HG02759 (cell line): ENCODE measurements around the gene WDR45.
"Not testable (repeated sequence)": the region's sequence is repeated elsewhere in the genome, so short reads cannot be mapped to it uniquely, and the experiment has no call there.

ENCODE experiments used
- ATAC-seq: cut with Tn5 transposase; IDR thresholded peaks from one replicate; pipeline ENCODE4 v1.9.1; 2021; ENCODE audit warnings: mild to moderate bottlenecking, moderate library complexity; ENCODE audit not compliant: unreplicated experiment

The WDR45 gene

DNA sequence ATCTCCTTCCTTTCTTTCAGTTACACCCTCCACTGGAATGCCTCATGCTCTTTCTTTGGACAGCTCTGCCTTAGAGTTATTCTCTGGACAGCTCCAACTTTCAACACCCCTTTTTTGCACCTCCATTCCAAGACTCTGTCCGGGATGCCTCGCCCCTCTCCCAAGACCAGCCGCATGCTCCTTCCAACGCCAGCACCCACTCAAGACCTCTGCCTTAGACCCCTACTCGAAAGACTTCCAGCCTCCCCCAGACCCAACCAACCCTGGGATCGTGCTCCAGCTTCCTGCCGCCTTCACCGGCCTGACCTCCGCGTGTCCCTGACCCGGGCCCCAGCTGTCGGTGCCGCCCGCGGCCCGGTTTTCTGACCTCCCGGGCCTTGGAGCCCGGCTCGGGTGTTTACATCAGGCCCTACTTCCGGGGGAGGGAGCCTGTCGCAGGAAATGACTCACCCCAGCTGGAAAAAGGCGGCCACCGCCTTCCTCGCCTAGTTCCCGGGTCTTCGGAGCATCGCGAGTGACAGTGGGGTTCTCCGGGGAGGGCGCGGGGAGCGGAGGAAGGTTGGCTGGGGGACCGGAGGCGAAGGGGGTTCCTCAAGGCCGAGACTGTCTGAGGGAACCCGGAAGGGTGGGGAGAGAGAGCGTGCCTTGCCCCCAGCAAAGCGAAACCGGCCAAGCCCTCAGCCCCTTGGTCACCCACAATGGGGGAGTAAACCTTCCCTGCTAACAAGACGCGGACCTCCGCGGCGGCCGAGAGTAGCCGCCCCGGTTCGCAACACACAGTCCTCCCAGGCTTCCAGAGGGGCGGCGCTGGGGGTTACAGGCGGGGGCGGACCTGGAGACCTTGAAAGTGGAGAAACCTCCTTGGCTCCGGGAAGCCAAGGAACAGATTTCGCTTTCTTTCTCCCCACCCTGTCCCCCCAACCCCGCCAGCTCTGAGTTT is at the start of gene WDR45:
WDR45 (minus strand) TSS at position 399 of the 940 bp plus-strand sequence. CDS start 1,792 bp downstream, outside the sequence.
- peak; percentile 84 for ATAC-seq

DNA sequence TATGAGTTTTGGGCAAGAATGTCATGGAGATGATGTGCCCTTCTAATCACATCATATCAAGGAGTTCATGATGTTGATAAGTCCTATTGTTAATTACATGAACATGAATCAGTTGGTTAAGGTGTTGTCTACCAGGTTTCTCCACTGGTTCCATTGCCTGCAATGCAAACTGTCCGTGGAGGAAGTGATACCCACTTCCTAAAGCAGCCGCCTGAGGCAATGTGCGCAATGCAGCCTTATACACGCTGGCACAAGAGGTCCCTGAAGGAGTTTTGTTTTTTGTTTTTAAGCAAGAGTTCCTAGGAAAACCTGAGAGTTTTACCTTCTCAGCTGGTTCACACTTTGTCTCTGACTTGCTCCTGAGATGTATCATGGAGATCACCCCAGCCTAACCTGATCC is 49.7 kb upstream of the WDR45 start:
- ATAC-seq, result no peak

DNA sequence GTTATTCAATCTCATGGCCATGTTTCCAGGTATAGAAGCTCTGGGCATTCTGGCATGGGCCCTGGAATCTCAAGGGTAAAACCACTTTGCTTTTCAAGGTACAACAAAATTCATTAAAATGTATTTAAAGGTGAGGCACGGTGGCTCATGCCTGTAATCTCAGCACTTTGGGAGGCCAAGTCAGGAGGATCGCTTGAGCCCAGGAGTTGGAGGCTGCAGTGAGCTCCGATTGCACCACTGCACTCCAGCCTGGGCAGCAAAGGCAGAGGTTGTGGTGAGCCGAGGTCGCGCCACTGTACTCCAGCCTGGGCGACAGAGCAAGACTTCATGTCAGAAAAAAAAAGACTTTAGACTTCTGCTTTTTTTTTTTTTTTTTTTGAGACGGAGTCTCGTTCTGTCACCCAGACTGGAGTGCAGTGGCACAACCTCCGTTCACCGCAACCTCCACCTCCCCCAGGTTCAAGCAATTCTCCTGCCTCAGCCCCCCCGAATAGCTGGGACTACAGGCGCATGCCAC is 48.1 kb upstream of the WDR45 start:
- ATAC-seq, result not testable (repeated sequence)

DNA sequence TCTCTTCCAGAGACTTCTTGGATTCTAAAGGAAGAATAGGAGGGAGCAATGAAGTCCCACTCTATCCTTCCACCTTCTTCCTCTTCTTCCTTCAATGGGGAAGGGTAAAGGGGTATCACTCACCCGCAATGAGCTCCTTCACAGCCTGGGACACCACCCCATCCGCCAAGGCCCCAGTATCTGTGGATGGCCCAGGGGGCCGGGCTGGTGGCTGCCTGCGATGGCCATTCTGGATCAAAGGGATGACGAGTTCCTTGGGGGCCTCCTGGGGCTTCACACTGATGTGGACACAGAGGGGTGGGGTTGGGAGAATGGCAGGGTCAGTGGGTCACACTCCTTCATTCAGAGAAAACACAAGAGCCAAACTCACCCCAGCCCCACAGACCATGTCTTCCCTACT is 42.8 kb upstream of the WDR45 start:
- ATAC-seq, result no peak

DNA sequence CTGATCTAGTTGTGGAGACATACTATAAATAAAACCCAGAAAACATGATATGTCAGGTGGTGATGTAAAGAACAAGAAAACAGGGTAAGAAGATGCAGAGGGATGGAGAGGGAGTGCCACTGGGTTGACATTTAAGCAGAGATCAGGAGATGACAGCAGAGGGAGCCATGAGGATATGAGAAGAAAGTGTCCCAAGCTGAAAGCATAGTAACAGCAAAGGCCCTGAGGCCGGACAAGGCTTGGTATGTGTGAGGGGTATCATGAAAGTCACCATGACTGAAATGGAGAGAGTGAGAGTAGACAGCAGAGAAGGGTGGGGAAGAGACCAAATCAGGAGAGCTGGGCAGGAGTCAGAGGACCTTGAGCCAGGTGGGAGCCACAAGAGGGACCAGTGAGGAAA is 40.4 kb upstream of the WDR45 start:
- ATAC-seq, result no peak

DNA sequence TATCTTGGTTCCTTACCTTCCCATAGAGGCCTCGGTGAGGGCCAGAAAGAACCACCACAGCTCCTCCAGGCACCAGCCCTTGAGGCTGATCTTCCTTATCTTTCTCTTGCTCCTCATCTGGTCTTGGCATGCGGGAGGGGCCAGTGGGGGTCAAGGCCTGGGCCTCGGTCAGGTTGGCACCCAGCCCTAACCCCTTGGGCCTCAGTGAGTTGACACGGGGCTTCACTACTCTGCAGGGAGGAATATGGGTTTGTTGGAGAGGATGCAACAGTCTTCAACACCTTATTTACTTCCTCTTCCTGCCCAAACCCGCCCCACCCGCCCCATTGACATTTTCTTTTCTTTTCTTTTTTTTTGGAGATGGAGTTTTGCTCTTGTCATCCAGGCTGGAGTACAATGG is 37.9 kb upstream of the WDR45 start:
- no peak for ATAC-seq

DNA sequence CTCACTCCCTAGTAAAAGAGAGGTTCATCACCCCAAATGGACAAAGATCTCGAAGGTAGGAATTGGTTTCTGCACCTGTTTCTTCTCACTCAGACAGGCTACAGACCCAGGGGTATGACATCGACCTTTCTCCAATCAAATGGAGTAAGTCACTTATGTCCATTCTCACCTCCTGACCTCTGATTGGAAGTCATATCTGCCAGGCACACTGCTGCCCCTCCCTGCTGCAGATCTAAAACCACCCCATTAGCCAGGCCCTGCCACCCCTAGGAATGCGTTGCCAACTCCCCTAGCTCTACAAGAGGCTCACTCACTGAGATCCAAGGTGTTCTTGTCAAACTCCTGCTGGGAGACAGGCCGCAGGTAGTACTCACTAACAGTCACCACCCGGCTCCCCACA is 37.0 kb upstream of the WDR45 start:
- no peak for ATAC-seq

DNA sequence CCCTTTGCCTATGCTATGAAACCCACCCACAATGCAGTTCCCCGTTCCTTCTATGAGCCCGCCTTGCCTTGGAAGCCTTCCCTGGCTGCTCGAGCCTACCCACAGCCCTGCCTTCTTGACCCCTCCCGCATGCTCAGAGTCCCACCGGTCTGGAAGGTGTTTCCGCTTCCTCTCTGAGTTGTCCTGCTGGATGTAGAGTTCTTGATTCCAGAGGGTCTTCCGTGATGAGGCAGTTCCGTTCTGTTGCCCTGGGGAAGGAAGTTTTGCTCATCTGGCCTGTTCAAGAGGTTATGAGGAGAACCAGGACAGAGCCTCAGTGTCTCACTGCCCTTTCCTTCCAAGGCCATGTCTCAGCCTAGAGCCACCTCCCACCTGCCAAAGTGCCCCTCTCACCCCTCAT is 36.4 kb upstream of the WDR45 start:
- no peak for ATAC-seq

DNA sequence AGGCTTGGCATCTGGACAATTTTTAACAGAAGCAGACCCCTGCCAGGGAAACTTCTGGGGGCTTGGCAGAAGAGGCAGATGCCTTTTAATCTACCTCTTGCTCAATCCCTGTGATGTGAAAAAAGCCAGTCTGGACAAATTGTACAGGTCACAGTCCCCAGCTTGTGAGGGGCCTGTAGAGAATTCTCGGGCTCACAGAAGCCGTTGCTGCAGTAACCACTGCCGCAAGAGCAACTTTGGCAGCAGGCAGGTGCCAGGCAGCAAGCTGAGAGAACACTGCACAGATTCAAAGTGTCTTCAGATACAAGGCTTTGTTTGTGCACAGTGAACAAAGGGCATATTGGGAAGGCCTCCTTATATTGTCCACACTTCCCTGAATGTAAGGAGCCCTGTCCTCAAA is 32.1 kb upstream of the WDR45 start:
- no peak for ATAC-seq

DNA sequence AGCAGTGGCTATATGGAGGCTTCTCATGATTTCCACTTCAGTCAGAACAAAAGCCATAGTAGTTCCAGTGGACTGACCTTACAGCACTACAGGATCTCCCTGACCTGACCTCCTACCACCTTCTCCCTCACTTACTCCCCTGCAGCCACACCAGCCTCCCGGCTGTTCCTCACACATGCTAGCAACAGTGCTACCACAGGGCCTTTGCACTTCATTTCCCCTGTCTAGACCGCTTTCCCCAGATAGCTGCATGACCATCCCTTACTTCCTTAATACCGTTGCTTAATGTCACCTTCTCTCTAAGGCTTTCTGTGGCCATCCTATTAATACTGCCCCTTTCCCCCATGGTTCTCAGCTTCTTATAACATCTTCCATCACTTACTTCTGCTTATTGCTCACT is 30.7 kb upstream of the WDR45 start:
- ATAC-seq, result no peak

DNA sequence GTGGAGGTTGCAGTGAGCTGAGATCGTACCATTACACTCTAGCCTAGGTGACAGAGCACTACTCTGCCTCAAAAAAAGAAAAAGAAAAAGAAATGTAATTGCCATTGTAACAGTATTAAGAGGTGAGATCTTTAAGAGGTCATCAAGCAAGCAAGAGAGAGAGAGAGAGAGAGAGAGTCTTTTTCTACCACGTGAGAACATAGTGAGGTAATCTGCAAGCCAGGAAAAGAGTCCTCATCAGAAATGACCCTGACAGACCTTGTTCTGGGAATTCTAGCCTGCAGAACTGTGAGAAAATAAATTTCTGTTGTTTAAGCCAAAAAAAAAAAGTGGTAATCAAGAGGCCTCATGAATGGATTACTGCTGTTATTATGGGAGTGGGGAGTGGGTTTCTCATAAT is 29.0 kb upstream of the WDR45 start:
- no peak for ATAC-seq

DNA sequence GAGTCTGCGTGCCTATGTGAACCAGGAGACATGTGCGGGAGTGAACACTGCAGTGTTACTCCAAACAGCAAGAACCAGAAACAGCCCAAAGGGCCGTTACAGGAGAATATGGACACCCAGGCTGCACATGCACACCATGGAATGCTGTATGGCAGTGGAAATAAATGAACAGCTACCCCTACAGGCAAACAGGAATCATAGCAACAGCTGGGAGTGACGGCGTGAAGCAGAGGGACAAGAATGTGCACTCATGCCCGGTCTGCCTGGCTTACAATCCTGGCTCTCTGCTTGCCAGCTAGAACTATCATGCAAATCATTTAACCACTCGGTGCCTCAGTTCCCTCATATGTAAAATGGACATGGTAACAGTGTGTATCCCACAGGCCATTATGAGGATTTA is 27.2 kb upstream of the WDR45 start:
- no peak for ATAC-seq

DNA sequence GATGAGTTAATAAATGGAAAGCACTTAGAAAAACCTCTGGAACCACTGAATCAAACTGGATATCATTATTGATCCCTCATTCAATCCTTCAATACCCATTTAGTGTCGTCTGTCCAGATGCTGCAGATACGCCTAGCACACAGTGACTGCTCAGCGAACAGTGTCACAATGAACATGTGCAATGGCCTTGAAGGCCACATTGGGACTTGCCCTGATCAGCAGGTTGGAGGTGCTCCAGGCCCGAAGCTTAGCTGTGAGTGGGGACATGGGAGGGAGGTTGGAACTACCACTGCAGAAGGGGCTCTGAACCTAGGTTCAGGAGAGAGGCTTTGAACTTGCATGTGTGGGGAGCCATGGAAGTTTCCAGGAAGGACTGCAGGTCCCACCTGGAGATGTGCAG is 26.6 kb upstream of the WDR45 start:
- ATAC-seq, result no peak

DNA sequence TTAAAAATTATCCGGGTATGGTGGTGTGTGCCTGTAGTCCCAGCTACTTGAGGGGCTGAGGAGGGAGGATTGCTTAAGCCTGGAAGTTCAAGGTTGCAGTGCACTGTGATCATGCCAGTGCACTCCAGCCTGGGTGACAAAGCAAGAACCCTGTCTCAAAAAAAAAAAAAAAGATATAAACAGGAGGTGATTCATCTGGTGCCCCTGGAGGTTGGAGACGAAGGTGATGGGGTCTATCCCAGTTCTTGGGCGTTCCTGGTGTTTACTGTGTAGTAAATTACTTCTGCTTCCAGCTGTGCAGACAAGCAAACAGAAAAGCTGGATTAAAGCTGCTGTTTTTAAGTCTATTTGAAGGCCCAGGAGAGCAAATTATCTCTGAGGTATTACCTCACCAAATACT is 23.9 kb upstream of the WDR45 start:
- no peak for ATAC-seq

DNA sequence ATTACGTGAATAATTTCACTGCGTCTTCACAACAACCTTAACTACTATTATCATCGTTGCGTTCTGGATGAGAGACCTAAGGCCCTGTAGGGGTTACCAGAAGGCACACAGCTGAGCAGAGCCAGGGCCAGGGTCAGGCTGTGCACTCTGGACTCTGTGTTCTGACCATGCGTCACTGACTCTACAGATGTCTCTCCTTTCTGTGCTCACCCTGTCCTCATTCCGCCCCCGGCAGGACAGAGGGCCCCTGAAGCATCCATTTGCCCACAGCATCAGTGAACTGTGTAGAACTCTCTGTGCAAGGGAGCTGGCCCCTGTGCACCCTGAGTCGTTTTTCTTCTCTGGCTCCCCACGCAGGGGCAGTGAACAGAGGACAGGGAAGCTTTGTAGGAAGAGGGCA is 22.5 kb upstream of the WDR45 start:
- no peak for ATAC-seq

DNA sequence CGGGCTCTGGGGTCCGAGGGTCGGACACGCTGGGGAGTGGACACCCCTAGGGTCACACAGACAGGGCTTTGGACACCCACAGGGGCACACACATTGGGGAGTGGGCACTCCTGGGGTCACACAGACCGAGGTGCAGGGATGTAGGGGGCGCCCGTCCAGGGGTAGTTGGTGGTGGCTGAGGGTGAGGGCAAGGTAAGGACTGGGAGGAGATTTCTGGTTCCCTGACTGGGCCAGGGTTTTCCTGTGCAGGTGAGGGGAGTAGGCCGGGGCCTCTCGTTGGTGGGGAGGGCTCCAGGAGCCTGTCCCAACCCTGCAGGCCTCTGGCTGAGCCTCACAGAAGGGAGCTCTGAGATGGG is 21.9 kb upstream of the WDR45 start:
- ATAC-seq, result peak; percentile 15

DNA sequence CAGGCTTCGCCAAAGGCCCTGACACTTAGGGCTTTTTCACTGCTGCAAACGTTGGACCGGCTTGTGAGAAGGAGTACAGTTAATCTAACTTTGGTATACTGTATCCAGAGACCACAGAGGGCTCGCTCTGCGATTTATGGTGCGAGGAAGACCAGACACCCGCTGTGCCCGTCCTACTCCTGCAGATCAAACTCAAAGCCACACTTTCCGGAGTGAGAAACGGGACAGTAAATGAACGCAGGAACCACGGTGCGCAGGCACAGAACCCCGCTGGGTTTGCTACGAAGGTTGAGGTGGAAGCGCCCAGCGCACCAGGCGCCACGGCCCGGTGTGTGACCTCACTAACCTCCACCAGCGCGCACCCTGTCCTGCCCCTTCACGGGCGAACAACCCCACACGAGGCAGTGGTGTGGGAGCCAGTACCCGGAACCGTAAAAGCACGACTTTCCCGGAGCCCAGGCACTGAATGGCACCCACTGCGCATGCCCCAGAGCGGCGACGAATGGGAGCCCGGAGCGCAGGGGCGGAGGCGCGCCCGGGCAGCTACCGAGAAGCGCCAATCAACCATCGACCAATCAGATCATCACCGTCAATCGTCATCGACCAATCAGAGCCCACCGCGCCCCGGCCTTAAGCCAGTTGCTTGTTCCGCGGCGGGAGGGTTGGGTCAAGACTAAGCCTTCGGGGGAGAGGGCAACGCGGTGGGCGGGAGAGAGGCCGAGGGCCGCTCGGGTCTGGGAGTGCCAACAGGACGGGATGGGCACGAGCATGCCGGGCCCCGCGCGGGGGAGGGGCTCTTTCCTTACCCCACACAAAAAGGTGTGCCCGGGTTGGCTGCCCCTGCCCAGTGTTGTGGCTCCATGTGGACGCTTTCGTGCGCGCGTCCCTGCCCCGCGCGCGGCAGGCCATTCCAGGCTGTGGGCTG is 21.3 kb upstream of the WDR45 start:
- peak; percentile 97 for ATAC-seq

DNA sequence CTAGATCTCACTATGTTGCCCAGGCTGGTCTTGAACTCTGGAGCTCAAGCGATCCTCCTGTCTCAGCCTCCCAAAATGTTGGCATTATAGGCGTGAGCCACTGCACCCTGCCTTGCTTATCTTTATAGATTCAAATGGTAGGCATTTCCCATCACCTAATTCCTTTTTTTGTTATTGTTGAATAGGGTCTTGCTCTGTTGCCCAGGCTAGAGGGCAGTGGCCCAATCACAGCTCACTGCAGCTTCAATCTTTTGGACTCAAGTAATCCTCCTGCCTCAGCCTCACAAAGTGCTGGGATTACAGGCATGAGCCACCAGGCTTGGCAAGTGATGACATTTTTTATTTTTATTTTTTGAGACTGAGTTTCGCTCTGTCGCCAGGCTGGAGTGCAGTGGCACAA is 16.7 kb upstream of the WDR45 start:
- no peak for ATAC-seq

DNA sequence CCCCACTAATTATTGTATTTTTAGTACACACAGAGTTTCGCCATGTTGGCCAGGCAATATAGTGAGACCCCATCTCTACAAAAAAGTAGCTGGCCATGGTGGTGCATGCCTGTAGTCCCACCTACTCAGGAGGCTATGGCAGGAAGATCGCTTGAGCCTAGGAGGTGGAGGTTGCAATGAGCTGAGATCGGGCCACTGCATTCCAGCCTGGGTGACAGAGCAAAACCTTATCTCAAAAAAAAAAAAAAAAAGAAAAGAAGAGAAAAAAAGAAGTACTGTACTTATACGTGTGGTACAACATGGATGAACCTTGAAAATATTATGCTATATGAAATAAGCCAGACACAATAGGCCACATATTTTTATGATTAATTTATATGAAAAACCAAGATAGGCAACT is 9.9 kb upstream of the WDR45 start:
- ATAC-seq, result no peak

DNA sequence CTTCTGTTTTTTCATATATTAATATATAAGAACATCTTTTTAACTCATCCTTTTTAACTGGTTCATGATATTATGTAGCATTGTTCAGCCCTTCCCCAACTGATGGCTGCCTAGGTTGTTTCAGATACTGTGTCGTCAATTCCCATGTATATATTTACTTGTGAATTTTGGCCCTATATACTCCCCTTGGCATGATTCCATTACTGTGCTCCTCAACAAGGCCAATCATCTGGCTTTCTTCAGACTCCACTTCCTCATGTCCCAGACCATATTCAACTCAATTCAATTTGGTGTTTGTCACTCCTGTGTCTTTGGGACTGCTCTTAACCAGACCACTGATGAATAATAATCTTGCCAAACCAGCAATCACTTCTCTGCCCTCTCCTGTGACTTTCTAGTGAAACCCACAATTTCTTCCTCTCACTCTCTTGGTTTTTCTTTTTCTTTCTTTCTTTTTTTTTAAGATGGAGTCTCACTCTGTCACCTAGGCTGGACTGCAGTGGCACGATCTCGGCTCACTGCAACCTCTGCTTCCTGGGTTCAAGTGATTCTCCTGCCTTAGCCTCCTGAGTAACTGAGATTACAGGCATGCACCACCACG is 2.7 kb upstream of the WDR45 start:
- ATAC-seq, result no peak

DNA sequence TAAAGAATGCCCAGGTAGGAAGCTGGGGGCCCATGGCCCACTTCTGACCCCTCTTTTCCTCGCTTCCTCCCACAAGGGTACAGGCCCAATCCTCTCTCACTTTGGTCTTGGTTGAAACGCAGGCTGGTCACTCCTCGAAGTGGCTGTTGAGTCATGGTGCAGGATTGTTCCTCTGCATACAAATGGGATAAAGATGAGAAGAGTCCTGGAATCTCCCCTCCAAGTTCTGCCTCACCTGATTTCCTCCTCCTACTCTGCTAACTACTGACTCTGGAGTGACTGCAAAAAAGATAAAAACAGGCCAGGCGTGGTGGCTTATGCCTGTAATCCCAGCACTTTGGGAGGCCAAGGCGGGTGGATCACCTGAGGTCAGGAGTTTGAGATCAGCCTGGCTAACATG is 1.7 kb downstream of the WDR45 start:
- ATAC-seq, result no peak
